SJCRH30 (cell line): ENCODE measurements around the gene DLD. TPM values are rescaled to one million over a fixed set of nuclear protein-coding genes. Genes with fewer than 3 reads are reported as not detected.
A peak's percentile ranks its signal among the peaks of the same experiment; 100 is the strongest.
"Not testable (repeated sequence)": the region's sequence is repeated elsewhere in the genome, so short reads cannot be mapped to it uniquely, and the experiment has no call there.

Experiments
- DNase-seq, 2 experiments: peaks; one replicate each; pipeline ENCODE4 v3.0.0-alpha.2; 2015 to 2020
- H3K27ac ChIP-seq: fragments of 250-450 bp; sonication (Bioruptor Pico); 2 replicates; pipeline ENCODE4 v1.5.1; 2020; ENCODE audit warnings: mild to moderate bottlenecking, moderate library complexity
- H3K27me3 ChIP-seq: fragments of 250-450 bp; sonication (Bioruptor Pico); 2 replicates; pipeline ENCODE4 v1.5.1; 2020; ENCODE audit warnings: mild to moderate bottlenecking, moderate library complexity
- H3K36me3 ChIP-seq: fragments of 250-450 bp; sonication (Bioruptor Pico); 2 replicates; pipeline ENCODE4 v1.5.1; 2020; ENCODE audit warnings: mild to moderate bottlenecking, moderate library complexity
- H3K4me1 ChIP-seq: fragments of 250-450 bp; sonication (Bioruptor Pico); 2 replicates; pipeline ENCODE4 v1.5.1; 2020; ENCODE audit warnings: mild to moderate bottlenecking, moderate library complexity
- H3K4me3 ChIP-seq: fragments of 250-450 bp; sonication (Bioruptor Pico); 2 replicates; pipeline ENCODE4 v1.5.1; 2020; ENCODE audit warnings: mild to moderate bottlenecking, moderate library complexity
- H3K9me3 ChIP-seq: fragments of 250-450 bp; sonication (Bioruptor Pico); replicated peaks from 2 replicates; pipeline ENCODE4 v1.5.1; 2020; ENCODE audit warnings: mild to moderate bottlenecking, moderate library complexity
- total RNA-seq: library from RNA; depleted of rRNA; stranded (reverse); fragments of >200 nt; shearing (Covaris generic); gene quantifications from 2 replicates; pipeline ENCODE4 v1.2.3, GENCODE V29; 2014

The DLD gene
- total RNA-seq, 1 experiment from 2014 or later = 151 TPM

DNA sequence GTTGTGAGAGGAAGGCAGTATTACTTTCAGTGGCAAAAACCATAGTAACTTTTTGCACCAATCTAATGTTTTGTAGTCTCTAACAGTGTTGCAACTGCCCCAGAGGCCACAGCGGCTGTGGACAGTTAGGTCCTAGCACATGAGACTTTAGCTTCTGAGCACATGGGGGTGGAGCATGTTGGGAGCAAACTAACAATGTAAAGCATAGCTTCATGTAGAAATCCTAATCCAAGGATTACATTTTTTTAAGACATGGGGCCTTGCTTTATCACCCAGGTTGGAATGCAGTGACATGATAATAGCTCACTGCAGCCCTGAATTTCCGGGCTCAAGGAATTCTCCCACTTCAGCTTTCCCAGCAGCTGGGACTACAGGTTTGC, 62.9 kb downstream of the DLD start:
- Histone ChIP-seq H3K9me3 (no peaks in the 10 kb centered on the region), H3K4me3 (no peak overlapping the region), H3K27ac (no peak overlapping the region), H3K36me3 (peaks cover 74% of the 10 kb centered on the region), H3K27me3 (no peaks in the 10 kb centered on the region), H3K4me1 (peaks cover 43% of the 10 kb centered on the region)
- DNase-seq = no peak

- no peak for DNase-seq
- no peak overlapping the region for H3K4me3 ChIP-seq
- H3K4me1 ChIP-seq = peaks cover 28% of the 10 kb centered on the region
- H3K27me3 ChIP-seq = no peaks in the 10 kb centered on the region
- no peak overlapping the region for H3K27ac ChIP-seq
- H3K9me3 ChIP-seq = no peaks in the 10 kb centered on the region
- peaks cover 85% of the 10 kb centered on the region for H3K36me3 ChIP-seq
Measured at GRCh38 chr7:107955394-107955793, 64.4 kb downstream of the DLD start.

DNA sequence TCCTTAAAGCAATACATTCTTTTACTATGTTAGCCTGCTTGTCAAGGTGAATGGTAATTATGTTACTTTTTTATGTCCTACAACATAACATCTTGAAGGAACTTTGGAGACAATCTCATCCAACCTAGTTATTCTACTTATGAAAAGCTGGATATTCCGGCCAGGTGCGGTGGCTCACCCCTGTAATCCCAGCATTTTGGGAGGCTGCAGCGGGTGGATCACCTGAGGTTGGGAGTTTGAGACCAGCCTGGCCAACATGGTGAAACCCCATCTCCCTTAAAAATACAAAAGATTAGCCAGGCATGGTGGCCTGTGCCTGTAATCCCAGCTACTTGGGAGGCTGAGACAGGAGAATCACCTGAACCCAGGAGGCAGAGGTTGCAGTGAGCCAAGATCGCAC, 66.0 kb downstream of the DLD start:
- not testable (repeated sequence) for H3K9me3 ChIP-seq, DNase-seq, H3K4me3 ChIP-seq, H3K27ac ChIP-seq, H3K27me3 ChIP-seq
- Histone ChIP-seq H3K4me1 (peaks cover 17% of the 10 kb centered on the region), H3K36me3 (peaks cover 83% of the 10 kb centered on the region)

DNA sequence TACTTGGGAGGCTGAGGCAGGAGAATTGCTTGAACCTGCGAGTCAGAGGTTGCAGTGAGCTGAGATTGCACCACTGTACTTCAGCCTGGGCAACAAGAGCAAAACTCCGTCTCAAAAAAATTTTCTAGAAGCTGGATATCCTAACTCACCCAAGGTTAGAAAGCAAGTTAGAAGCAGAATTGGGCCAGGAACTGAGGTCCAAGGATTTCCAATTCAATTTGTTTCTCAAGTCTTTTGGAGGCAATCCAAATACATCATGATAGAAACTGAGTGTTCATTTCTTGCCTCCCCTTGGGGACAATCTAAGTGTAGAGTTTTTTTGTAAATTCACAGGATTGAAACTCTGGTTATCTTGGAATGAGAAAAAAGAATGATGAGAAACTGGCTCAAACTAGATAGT, 66.5 kb downstream of the DLD start:
- H3K36me3 ChIP-seq = peaks cover 83% of the 10 kb centered on the region
- peaks cover 12% of the 10 kb centered on the region; the same call in 1 of the 2 replicates for H3K4me1 ChIP-seq
- no peaks in the 10 kb centered on the region for H3K27me3 ChIP-seq
- no peak overlapping the region for H3K27ac ChIP-seq
- DNase-seq = no peak
- no peak overlapping the region for H3K4me3 ChIP-seq
- H3K9me3 ChIP-seq = no peaks in the 10 kb centered on the region

- peaks cover 88% of the 10 kb centered on the region for H3K36me3 ChIP-seq
- H3K27ac ChIP-seq = no peak overlapping the region
- H3K9me3 ChIP-seq = no peaks in the 10 kb centered on the region
- no peaks in the 10 kb centered on the region; the same call in 1 of the 2 replicates for H3K4me1 ChIP-seq
- H3K4me3 ChIP-seq = no peak overlapping the region
- no peaks in the 10 kb centered on the region for H3K27me3 ChIP-seq
- DNase-seq = no peak
Measured at GRCh38 chr7:107958764-107959526, 68.0 kb downstream of the DLD start.

GRCh38 chr7:107959527-107959898, 68.5 kb downstream of the DLD start:
- Histone ChIP-seq H3K4me3 (no peak overlapping the region), H3K9me3 (no peaks in the 10 kb centered on the region), H3K4me1 (no peaks in the 10 kb centered on the region), H3K36me3 (peaks cover 90% of the 10 kb centered on the region), H3K27ac (no peak overlapping the region), H3K27me3 (no peaks in the 10 kb centered on the region)
- no peak for DNase-seq

DNA sequence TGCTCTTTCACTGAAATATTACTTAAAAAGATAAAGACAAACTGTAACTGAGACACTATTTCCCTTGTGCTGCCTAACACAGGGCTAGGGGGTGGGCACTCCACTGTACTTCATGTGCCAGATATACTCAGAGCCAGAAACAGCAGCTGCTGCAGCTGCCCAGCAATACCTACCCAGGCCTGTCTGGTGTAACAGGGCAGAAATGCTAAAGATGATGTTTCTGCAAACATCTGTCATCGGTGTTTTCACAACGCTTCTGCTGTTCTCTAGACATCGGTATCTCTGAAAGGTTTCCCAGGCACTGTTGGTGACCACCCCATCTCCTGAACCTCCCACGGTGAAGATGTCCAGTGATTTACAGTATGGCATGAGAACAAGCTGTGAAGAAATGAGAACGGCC, 69.3 kb downstream of the DLD start:
- no peaks in the 10 kb centered on the region for H3K9me3 ChIP-seq
- H3K27me3 ChIP-seq = no peaks in the 10 kb centered on the region
- H3K4me1 ChIP-seq = no peaks in the 10 kb centered on the region
- DNase-seq = no peak
- peaks cover 93% of the 10 kb centered on the region for H3K36me3 ChIP-seq
- H3K27ac ChIP-seq = no peak overlapping the region
- H3K4me3 ChIP-seq = no peak overlapping the region

GRCh38 chr7:107961405-107961804, 70.4 kb downstream of the DLD start:
- H3K36me3 ChIP-seq = peaks cover 93% of the 10 kb centered on the region
- H3K27me3 ChIP-seq = no peaks in the 10 kb centered on the region
- H3K4me3 ChIP-seq = no peak overlapping the region
- H3K27ac ChIP-seq = no peak overlapping the region
- H3K4me1 ChIP-seq = peaks cover 4% of the 10 kb centered on the region
- no peak for DNase-seq
- no peaks in the 10 kb centered on the region for H3K9me3 ChIP-seq

DNA sequence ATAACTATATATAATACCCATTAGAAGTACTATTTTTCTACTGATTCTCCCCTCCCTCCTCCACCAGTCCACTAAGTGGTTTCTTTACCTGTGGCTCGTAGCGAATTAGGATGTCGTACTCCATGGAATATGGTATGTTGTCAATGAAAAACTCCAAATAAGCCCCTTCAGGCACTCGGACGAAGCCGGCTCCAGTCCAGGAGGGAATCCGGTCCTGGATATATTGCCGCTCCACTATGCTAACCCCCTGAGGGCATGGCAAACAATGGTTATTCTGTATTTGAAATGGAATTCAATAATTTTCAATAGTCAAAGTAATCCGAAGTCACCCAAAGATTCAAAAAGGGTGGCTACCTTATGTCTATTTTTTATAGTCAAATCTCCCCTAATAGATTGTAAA, 71.8 kb downstream of the DLD start:
- H3K36me3 ChIP-seq = peaks cover 82% of the 10 kb centered on the region
- H3K4me1 ChIP-seq = peaks cover 16% of the 10 kb centered on the region
- H3K27ac ChIP-seq = no peak overlapping the region

DNA sequence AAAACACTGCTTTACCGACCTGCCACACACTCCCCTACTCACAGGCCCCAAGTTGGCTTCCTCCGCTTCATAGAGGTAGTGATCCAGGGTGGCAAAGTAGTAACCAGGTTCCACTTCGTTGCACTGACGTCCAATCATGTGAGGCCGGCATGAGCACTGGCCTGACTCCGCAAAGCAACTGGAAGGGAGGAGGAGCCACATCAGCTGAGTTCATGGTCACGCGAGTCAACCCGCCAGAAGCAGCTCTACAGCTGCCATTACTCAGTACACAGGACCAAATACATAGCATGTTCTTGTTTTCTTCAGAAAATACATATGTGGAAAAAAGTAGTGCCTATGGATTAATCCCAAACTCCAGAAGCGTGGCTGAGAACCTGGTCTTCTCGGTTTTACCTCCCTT, 73.5 kb downstream of the DLD start:
- Histone ChIP-seq H3K4me3 (no peak overlapping the region), H3K9me3 (no peaks in the 10 kb centered on the region), H3K36me3 (peaks cover 78% of the 10 kb centered on the region), H3K27ac (no peak overlapping the region), H3K4me1 (peaks cover 18% of the 10 kb centered on the region), H3K27me3 (no peaks in the 10 kb centered on the region)
- DNase-seq = no peak

More for the DNA sequence above, 71.8 kb downstream of the DLD start:
- Histone ChIP-seq H3K9me3 (no peaks in the 10 kb centered on the region), H3K27me3 (no peaks in the 10 kb centered on the region), H3K4me3 (no peak overlapping the region)
- no peak for DNase-seq

DNA sequence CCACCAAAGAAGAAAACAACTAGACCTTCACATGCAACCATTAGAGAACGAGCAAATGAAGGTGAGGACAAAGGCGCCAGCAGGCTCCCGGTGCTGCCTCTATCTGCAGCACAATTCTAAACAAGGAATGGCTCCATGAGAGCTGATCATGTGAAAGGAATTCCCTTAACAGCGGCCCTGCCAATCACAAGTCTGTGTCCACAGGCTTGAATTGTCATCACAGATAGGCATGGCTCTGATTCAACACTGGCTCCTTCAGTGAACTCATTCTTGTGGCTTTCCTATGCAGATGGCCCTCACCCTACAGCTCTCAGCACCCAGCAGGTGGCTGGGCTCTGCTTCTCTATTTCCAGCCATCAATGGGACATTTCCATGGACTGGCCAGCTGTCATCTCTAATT, 75.7 kb downstream of the DLD start:
- DNase-seq = peak; percentile 88 to 91

DNA sequence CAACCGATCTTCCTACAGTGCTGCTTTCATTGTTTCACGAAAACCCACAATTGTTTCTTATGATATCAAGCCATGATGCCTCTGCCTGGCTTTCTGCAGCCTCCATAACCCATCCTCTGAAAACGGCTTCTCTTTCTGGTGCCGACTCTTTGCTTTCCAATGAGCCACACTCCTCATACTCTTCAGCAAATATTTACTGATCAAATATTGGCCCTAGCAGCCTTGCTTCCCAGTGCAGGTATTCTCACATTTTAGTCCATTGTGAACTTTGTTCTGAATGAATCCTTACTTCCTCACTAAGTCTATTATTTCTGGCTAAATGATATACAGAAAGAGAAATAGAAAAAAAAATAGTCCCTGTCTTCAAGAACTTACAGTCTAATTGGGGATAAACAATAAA, 76.4 kb downstream of the DLD start:
- Histone ChIP-seq H3K9me3 (no peaks in the 10 kb centered on the region), H3K27ac (peak overlapping the region; percentile 77)

More for the DNA sequence above, 75.7 kb downstream of the DLD start:
- H3K4me1 ChIP-seq = peaks cover 21% of the 10 kb centered on the region
- H3K4me3 ChIP-seq = no peak overlapping the region
- peak overlapping the region; percentile 77 for H3K27ac ChIP-seq
- no peaks in the 10 kb centered on the region for H3K9me3 ChIP-seq
- peaks cover 76% of the 10 kb centered on the region for H3K36me3 ChIP-seq
- no peaks in the 10 kb centered on the region for H3K27me3 ChIP-seq

GRCh38 chr7:107968449-107968848, 77.5 kb downstream of the DLD start:
- Histone ChIP-seq H3K4me1 (peaks cover 21% of the 10 kb centered on the region), H3K9me3 (no peaks in the 10 kb centered on the region), H3K36me3 (peaks cover 77% of the 10 kb centered on the region), H3K4me3 (no peak overlapping the region), H3K27me3 (no peaks in the 10 kb centered on the region), H3K27ac (no peak overlapping the region)
- no peak for DNase-seq

More for the DNA sequence above, 76.4 kb downstream of the DLD start:
- H3K27me3 ChIP-seq = no peaks in the 10 kb centered on the region
- peaks cover 76% of the 10 kb centered on the region for H3K36me3 ChIP-seq
- no peak for DNase-seq
- H3K4me3 ChIP-seq = no peak overlapping the region
- peaks cover 21% of the 10 kb centered on the region for H3K4me1 ChIP-seq

DNA sequence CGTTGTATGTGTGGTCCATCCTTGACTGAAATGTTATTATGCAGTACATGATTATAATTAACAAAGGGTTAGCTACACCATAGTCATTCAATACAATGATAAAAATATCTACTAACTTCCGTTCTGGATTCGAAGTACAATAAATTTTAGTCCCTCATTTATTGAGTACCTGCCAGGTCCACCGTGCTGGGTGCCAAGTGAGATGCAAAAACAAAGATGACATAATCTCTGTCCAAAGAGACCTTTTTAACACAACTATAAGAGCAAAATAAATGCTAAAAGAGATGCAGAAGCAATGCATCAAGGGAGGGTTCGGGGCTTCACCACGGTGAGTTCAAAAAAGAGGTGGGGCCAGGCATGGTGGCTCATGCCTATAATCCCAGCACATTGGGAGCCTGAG, 78.9 kb downstream of the DLD start:
- H3K4me1 ChIP-seq = peaks cover 21% of the 10 kb centered on the region
- no peak overlapping the region for H3K27ac ChIP-seq
- H3K27me3 ChIP-seq = no peaks in the 10 kb centered on the region
- H3K9me3 ChIP-seq = no peaks in the 10 kb centered on the region
- DNase-seq = no peak
- no peak overlapping the region for H3K4me3 ChIP-seq
- peaks cover 77% of the 10 kb centered on the region for H3K36me3 ChIP-seq
